ENCODE results near the gene ZNF764.

ZNF764 gene

GRCh38 chr16:30570636-30571444, 12.7 kb upstream of the ZNF764 start:
- no peak for DNase-seq (ENCODE audit: low read depth, low spot score)

- no peak for DNase-seq (ENCODE audit: low read depth, low spot score)
These were observed 11.8 kb upstream of the ZNF764 start for GRCh38 chr16:30569746-30570635.

- no peak for DNase-seq (ENCODE audit: low read depth, low spot score)
These were observed 11.1 kb upstream of the ZNF764 start for GRCh38 chr16:30569281-30569680.

- no peak for DNase-seq (ENCODE audit: low read depth, low spot score)
These were observed 9.9 kb upstream of the ZNF764 start for GRCh38 chr16:30567991-30568638.

- no peak for DNase-seq (ENCODE audit: low read depth, low spot score)
These were observed 9.2 kb upstream of the ZNF764 start for GRCh38 chr16:30567160-30567990.

GRCh38 chr16:30566531-30566930, 8.4 kb upstream of the ZNF764 start:
- DNase-seq (ENCODE audit: low read depth, low spot score), result no peak

GRCh38 chr16:30565984-30566383, 7.8 kb upstream of the ZNF764 start:
- no peak for DNase-seq (ENCODE audit: low read depth, low spot score)

GRCh38 chr16:30565526-30565925, 7.4 kb upstream of the ZNF764 start:
- no peak for DNase-seq (ENCODE audit: low read depth, low spot score)

- DNase-seq (ENCODE audit: low read depth, low spot score), result no peak
These were observed 3.8 kb upstream of the ZNF764 start for GRCh38 chr16:30562021-30562420.

GRCh38 chr16:30561089-30561816, 3.1 kb upstream of the ZNF764 start:
- DNase-seq (ENCODE audit: low read depth, low spot score), result no peak

GRCh38 chr16:30559690-30560089, 1.5 kb upstream of the ZNF764 start:
- no peak for DNase-seq (ENCODE audit: low read depth, low spot score)

GRCh38 chr16:30558789-30559377, 709 bp upstream of the ZNF764 start:
- no peak for DNase-seq (ENCODE audit: low read depth, low spot score)

- DNase-seq (ENCODE audit: low read depth, low spot score), result no peak
These were observed 542 bp downstream of the ZNF764 start for GRCh38 chr16:30557707-30557956.

GRCh38 chr16:30556125-30556473, 2.1 kb downstream of the ZNF764 start:
- DNase-seq (ENCODE audit: low read depth, low spot score), result no peak

GRCh38 chr16:30555315-30556124, 2.7 kb downstream of the ZNF764 start:
- no peak for DNase-seq (ENCODE audit: low read depth, low spot score)

- no peak for DNase-seq (ENCODE audit: low read depth, low spot score)
These were observed 3.4 kb downstream of the ZNF764 start for GRCh38 chr16:30554557-30555314.

GRCh38 chr16:30553393-30553899, 4.7 kb downstream of the ZNF764 start:
- no peak for DNase-seq (ENCODE audit: low read depth, low spot score)

GRCh38 chr16:30552956-30553355, 5.2 kb downstream of the ZNF764 start:
- DNase-seq (ENCODE audit: low read depth, low spot score), result no peak

GRCh38 chr16:30551781-30552180, 6.4 kb downstream of the ZNF764 start:
- DNase-seq (ENCODE audit: low read depth, low spot score), result peak; percentile 44

Data from ELF-1 (cell line).